Endodermal cell (in vitro differentiated cells): Measurements from ENCODE around the gene TRPV3. TPM values are rescaled to one million over a fixed set of nuclear protein-coding genes. Genes with fewer than 3 reads are reported as not detected.

Experiments
- DNase-seq: peaks from one replicate; pipeline ENCODE4 v3.0.0-alpha.2; 2017
- H3K27ac ChIP-seq: 2 replicates; pipeline ENCODE4 v1.5.1; 2013; ENCODE audit warnings: mild to moderate bottlenecking, low read depth, low read length, moderate library complexity
- H3K27me3 ChIP-seq: 2 replicates; pipeline ENCODE4 v1.6.1; 2013; ENCODE audit warnings: mild to moderate bottlenecking, low read length, moderate library complexity; ENCODE audit not compliant: insufficient read depth, control insufficient read depth, poor library complexity, severe bottlenecking
- H3K36me3 ChIP-seq: 2 replicates; pipeline ENCODE4 v1.7.0; 2013; ENCODE audit warnings: mild to moderate bottlenecking, low read length, moderate library complexity; ENCODE audit not compliant: control insufficient read depth, insufficient read depth
- H3K4me1 ChIP-seq: one replicate; pipeline ENCODE4 v1.7.0; 2013; ENCODE audit warnings: low read length; ENCODE audit not compliant: control insufficient read depth, insufficient read depth
- H3K4me3 ChIP-seq: 2 replicates; pipeline ENCODE4 v1.5.1; 2013; ENCODE audit warnings: mild to moderate bottlenecking, low read length, moderate library complexity
- H3K9ac ChIP-seq: 2 replicates; pipeline ENCODE4 v1.6.1; 2013; ENCODE audit warnings: mild to moderate bottlenecking, low read length, moderate library complexity; ENCODE audit not compliant: poor library complexity, severe bottlenecking; ENCODE audit errors: extremely low read depth
- H3K9me3 ChIP-seq: 2 replicates; pipeline ENCODE4 v1.6.1; 2013; ENCODE audit warnings: mild to moderate bottlenecking, low read length, moderate library complexity; ENCODE audit not compliant: control insufficient read depth
- H3K27ac Mint-ChIP-seq: 2 replicates; pipeline ENCODE4 v1.8.0; 2020; ENCODE audit warnings: mixed read lengths
- H3K27me3 Mint-ChIP-seq: 2 replicates; pipeline ENCODE4 v1.8.0; 2021; ENCODE audit warnings: mild to moderate bottlenecking, mixed read lengths; ENCODE audit not compliant: insufficient read depth
- H3K36me3 Mint-ChIP-seq: 2 replicates; pipeline ENCODE4 v1.8.0; 2020; ENCODE audit warnings: low read depth, mixed read lengths
- H3K4me1 Mint-ChIP-seq: 2 replicates; pipeline ENCODE4 v1.8.0; 2020; ENCODE audit warnings: mixed read lengths
- H3K4me3 Mint-ChIP-seq: 2 replicates; pipeline ENCODE4 v1.8.0; 2020; ENCODE audit warnings: mild to moderate bottlenecking, moderate library complexity, mixed read lengths
- H3K9me3 Mint-ChIP-seq: 2 replicates; pipeline ENCODE4 v1.8.0; 2020; ENCODE audit warnings: mild to moderate bottlenecking, mixed read lengths
- CTCF ChIP-seq: fragments of 200-600 bp; sonication (generic); conservative IDR thresholded peaks from 2 replicates; pipeline ENCODE4 v1.5.0; 2021; ENCODE audit warnings: antibody characterized with exemption, mild to moderate bottlenecking
- WGBS, 2 experiments: methylation state at CpG; one replicate each; pipeline versions ENCODE4 v1.1.5 to v1.1.7; 2013; ENCODE audit warnings: missing lambda C conversion rate in 2 of 2, mixed read lengths in 1 of 2; ENCODE audit not compliant: insufficient coverage in 1 of 2, insufficient read length in 1 of 2; 5-methylcytosine and 5-hydroxymethylcytosine counted together
- total RNA-seq, 2 donors: library from RNA; stranded (reverse); fragmentation: NEBNext Ultra II Directional in 1 of 2; extraction: Animal tissue kit (Norgen Biotek cat#: 25700) in 1 of 2; gene quantifications; 2 replicates in 1 of 2; 3 replicates in 1 of 2; pipeline ENCODE4 v1.2.1, GENCODE V29; 2021

The TRPV3 gene
- total RNA-seq, 2 donors from 2014 or later, result 6.2 to 11.3 TPM

GRCh38 chr17:3528403-3528851, 29.2 kb downstream of the TRPV3 start:
- Histone ChIP-seq H3K9ac (no peak overlapping the region), H3K27me3 (no peaks in the 10 kb centered on the region), H3K9me3 (no peaks in the 10 kb centered on the region), H3K36me3 (peaks cover 15% of the 10 kb centered on the region), H3K4me3 (no peak overlapping the region), H3K4me1 (peaks cover 23% of the 10 kb centered on the region), H3K27ac (peak overlapping the region; percentile 68)
- TF ChIP-seq CTCF, result no peak
- Mint-ChIP-seq H3K27ac (no peak overlapping the region), H3K4me3 (peak overlapping the region; percentile 17), H3K36me3 (peaks cover 21% of the 10 kb centered on the region), H3K27me3 (no peaks in the 10 kb centered on the region), H3K4me1 (peaks cover 27% of the 10 kb centered on the region), H3K9me3 (no peaks in the 10 kb centered on the region)
- DNase-seq, result no peak
- WGBS, 2 experiments, result 55 to 89% methylated on average over 4 to 14 of the region's 14 CpGs

- Mint-ChIP-seq H3K4me3 (no peak overlapping the region), H3K9me3 (no peaks in the 10 kb centered on the region), H3K36me3 (peaks cover 21% of the 10 kb centered on the region), H3K27ac (no peak overlapping the region), H3K27me3 (no peaks in the 10 kb centered on the region), H3K4me1 (peaks cover 27% of the 10 kb centered on the region)
- Histone ChIP-seq H3K4me1 (peaks cover 23% of the 10 kb centered on the region), H3K9me3 (no peaks in the 10 kb centered on the region), H3K4me3 (no peak overlapping the region), H3K9ac (no peak overlapping the region), H3K27ac (no peak overlapping the region), H3K36me3 (peaks cover 15% of the 10 kb centered on the region), H3K27me3 (no peaks in the 10 kb centered on the region)
- DNase-seq, result no peak
- TF ChIP-seq CTCF, result no peak
- WGBS, 2 experiments, result 60 to 97% methylated on average over 1 to 8 of the region's 8 CpGs
Measured at GRCh38 chr17:3527896-3528295, 29.7 kb downstream of the TRPV3 start.

GRCh38 chr17:3527468-3527867, 30.1 kb downstream of the TRPV3 start:
- H3K27me3 Mint-ChIP-seq, result no peaks in the 10 kb centered on the region
- Histone ChIP-seq H3K9me3 (no peaks in the 10 kb centered on the region), H3K27me3 (no peaks in the 10 kb centered on the region), H3K36me3 (peaks cover 15% of the 10 kb centered on the region), H3K4me3 (no peak overlapping the region), H3K27ac (no peak overlapping the region), H3K4me1 (peaks cover 23% of the 10 kb centered on the region), H3K9ac (no peak overlapping the region)
- peaks cover 27% of the 10 kb centered on the region for H3K4me1 Mint-ChIP-seq
- no peaks in the 10 kb centered on the region for H3K9me3 Mint-ChIP-seq
- 92 to 100% methylated on average over 5 of the region's 5 CpGs for WGBS, 2 experiments
- H3K36me3 Mint-ChIP-seq, result peaks cover 21% of the 10 kb centered on the region
- no peak for TF ChIP-seq CTCF
- no peak overlapping the region for H3K27ac Mint-ChIP-seq
- no peak for DNase-seq
- H3K4me3 Mint-ChIP-seq, result no peak overlapping the region
